Measurements from ENCODE around the gene DNAH8. TPM values are rescaled to one million over a fixed set of nuclear protein-coding genes. Genes with fewer than 3 reads are reported as not detected.

The DNAH8 gene
- polyA plus RNA-seq, 1 of the 3 experiments (the other 2 are of a cell fraction), result not detected

- TF ChIP-seq TEAD4 (IDR thresholded peaks at IDR 0.05; ENCODE audit: borderline replicate concordance, insufficient read depth) (no peak), RCOR1 (IDR thresholded peaks at IDR 0.05; ENCODE audit: low read length) (no peak), TCF12 (IDR thresholded peaks at IDR 0.05) (no peak), ELF1 (IDR thresholded peaks at IDR 0.05) (no peak), FOXJ3 (CRISPR knock-in tag; IDR thresholded peaks at IDR 0.05) (no peak), YY1 (IDR thresholded peaks at IDR 0.05; ENCODE audit: low read depth) (no peak), TAF1 (IDR thresholded peaks at IDR 0.05; ENCODE audit: borderline replicate concordance, low read depth, low read length) (no peak)
- TF ChIP-seq, protein P1, sequence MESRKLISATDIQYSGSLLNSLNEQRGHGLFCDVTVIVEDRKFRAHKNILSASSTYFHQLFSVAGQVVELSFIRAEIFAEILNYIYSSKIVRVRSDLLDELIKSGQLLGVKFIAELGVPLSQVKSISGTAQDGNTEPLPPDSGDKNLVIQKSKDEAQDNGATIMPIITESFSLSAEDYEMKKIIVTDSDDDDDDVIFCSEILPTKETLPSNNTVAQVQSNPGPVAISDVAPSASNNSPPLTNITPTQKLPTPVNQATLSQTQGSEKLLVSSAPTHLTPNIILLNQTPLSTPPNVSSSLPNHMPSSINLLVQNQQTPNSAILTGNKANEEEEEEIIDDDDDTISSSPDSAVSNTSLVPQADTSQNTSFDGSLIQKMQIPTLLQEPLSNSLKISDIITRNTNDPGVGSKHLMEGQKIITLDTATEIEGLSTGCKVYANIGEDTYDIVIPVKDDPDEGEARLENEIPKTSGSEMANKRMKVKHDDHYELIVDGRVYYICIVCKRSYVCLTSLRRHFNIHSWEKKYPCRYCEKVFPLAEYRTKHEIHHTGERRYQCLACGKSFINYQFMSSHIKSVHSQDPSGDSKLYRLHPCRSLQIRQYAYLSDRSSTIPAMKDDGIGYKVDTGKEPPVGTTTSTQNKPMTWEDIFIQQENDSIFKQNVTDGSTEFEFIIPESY (IDR thresholded peaks at IDR 0.05; ENCODE audit: borderline replicate concordance, low read depth), result no peak
- H3K4me1 ChIP-seq (ENCODE audit: control insufficient read depth in 1 of 2, insufficient read depth in 2 of 2, low read depth in 1 of 2, low read length in 1 of 2), result no peaks in the 10 kb centered on the region
- H3K4me2 ChIP-seq, result no peak overlapping the region
- no peaks in the 10 kb centered on the region for H3K9me2 ChIP-seq
- no peaks in the 10 kb centered on the region for H3K9me3 ChIP-seq
- no peak for DNase-seq
- ChIA-PET CTCF (interaction anchor here (1.0 to 1.7 kb wide), 2 partner anchors 11 to 18 kb away, joined by 4 read pairs; no protein-coding TSS in a partner anchor), POLR2A (no interaction called here)
- no peaks in the 10 kb centered on the region for H3K79me2 ChIP-seq (ENCODE audit: insufficient read depth)
- no peaks in the 10 kb centered on the region for H3K27me3 ChIP-seq (ENCODE audit: insufficient read depth)
- no peak overlapping the region for H3K9ac ChIP-seq
- H3F3A ChIP-seq (replicated peaks; ENCODE audit: insufficient read depth), result no peaks in the 10 kb centered on the region
- no peak overlapping the region for H3K4me3 ChIP-seq (ENCODE audit: low read depth in 2 of 2, low read length in 1 of 2)
- no peak overlapping the region for H3K27ac ChIP-seq (ENCODE audit: low read depth in 2 of 2, low read length in 1 of 2)
- H4K20me1 ChIP-seq (ENCODE audit: insufficient read depth), result no peaks in the 10 kb centered on the region
- no peak overlapping the region for H2AFZ ChIP-seq (ENCODE audit: low read depth)
- H3K36me3 ChIP-seq (replicated peaks in 1 of 2; ENCODE audit: control insufficient read depth in 1 of 2, insufficient read depth in 2 of 2, low read length in 1 of 2), result no peaks in the 10 kb centered on the region
- WGBS (ENCODE audit: low lambda C conversion rate), result 42% methylated on average over 2 of the region's 2 CpGs
These were observed 240.8 kb downstream of the DNAH8 start for GRCh38 chr6:38955861-38956260.

DNA sequence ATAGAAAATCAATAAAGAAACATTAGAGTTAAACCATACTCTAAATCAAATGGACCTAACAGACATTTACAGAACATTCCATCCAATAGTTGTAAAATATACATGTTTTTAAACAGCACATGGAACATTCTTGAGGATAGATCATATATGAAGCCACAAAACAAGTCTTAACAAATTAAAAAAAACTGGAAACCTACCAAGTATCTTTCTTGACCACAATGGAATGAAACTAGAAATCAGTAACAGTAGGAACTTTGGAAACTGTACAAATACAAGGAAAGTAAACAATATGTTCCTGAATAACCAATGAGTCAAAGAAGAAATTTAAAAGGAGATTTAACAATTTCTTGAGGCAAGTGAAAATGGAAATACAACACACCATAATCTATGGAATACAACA is 242.3 kb downstream of the DNAH8 start:
- no peak overlapping the region for H3K27ac ChIP-seq (ENCODE audit: low read depth in 2 of 2, low read length in 1 of 2)
- CTCF ChIA-PET, result no interaction called here
- no peaks in the 10 kb centered on the region for H3F3A ChIP-seq (replicated peaks; ENCODE audit: insufficient read depth)
- H3K9me2 ChIP-seq, result no peaks in the 10 kb centered on the region
- H2AFZ ChIP-seq (ENCODE audit: low read depth), result no peak overlapping the region
- no peak overlapping the region for H3K4me2 ChIP-seq
- H3K4me1 ChIP-seq (ENCODE audit: control insufficient read depth in 1 of 2, insufficient read depth in 2 of 2, low read depth in 1 of 2, low read length in 1 of 2), result no peaks in the 10 kb centered on the region
- no peak for TF ChIP-seq TAF1 (IDR thresholded peaks at IDR 0.05; ENCODE audit: borderline replicate concordance, low read depth, low read length)
- TF ChIP-seq, protein P2, sequence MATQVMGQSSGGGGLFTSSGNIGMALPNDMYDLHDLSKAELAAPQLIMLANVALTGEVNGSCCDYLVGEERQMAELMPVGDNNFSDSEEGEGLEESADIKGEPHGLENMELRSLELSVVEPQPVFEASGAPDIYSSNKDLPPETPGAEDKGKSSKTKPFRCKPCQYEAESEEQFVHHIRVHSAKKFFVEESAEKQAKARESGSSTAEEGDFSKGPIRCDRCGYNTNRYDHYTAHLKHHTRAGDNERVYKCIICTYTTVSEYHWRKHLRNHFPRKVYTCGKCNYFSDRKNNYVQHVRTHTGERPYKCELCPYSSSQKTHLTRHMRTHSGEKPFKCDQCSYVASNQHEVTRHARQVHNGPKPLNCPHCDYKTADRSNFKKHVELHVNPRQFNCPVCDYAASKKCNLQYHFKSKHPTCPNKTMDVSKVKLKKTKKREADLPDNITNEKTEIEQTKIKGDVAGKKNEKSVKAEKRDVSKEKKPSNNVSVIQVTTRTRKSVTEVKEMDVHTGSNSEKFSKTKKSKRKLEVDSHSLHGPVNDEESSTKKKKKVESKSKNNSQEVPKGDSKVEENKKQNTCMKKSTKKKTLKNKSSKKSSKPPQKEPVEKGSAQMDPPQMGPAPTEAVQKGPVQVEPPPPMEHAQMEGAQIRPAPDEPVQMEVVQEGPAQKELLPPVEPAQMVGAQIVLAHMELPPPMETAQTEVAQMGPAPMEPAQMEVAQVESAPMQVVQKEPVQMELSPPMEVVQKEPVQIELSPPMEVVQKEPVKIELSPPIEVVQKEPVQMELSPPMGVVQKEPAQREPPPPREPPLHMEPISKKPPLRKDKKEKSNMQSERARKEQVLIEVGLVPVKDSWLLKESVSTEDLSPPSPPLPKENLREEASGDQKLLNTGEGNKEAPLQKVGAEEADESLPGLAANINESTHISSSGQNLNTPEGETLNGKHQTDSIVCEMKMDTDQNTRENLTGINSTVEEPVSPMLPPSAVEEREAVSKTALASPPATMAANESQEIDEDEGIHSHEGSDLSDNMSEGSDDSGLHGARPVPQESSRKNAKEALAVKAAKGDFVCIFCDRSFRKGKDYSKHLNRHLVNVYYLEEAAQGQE (IDR thresholded peaks at IDR 0.05; ENCODE audit: low read depth, low read length), result no peak
- TF ChIP-seq, protein P3, sequence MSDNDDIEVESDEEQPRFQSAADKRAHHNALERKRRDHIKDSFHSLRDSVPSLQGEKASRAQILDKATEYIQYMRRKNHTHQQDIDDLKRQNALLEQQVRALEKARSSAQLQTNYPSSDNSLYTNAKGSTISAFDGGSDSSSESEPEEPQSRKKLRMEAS (IDR thresholded peaks at IDR 0.05; ENCODE audit: low read depth), result no peak
- no peak for TF ChIP-seq NFIC (IDR thresholded peaks at IDR 0.05; ENCODE audit: borderline replicate concordance)
- TF ChIP-seq RAD21 (IDR thresholded peaks at IDR 0.05; ENCODE audit: low read length), result no peak
- TF ChIP-seq ELF1 (IDR thresholded peaks at IDR 0.05), result no peak
- TF ChIP-seq USF2 (IDR thresholded peaks at IDR 0.05; ENCODE audit: borderline replicate concordance, low read depth, low read length), result no peak
- TF ChIP-seq IRF3 (IDR thresholded peaks at IDR 0.05; ENCODE audit: low read depth, low read length), result no peak
- no peak for DNase-seq
- H3K9ac ChIP-seq, result no peak overlapping the region
- H3K36me3 ChIP-seq (replicated peaks in 1 of 2; ENCODE audit: control insufficient read depth in 1 of 2, insufficient read depth in 2 of 2, low read length in 1 of 2), result no peaks in the 10 kb centered on the region
- POLR2A ChIA-PET, result no interaction called here
- no peaks in the 10 kb centered on the region for H3K9me3 ChIP-seq
- no peaks in the 10 kb centered on the region for H4K20me1 ChIP-seq (ENCODE audit: insufficient read depth)
- H3K79me2 ChIP-seq (ENCODE audit: insufficient read depth), result no peaks in the 10 kb centered on the region
- H3K4me3 ChIP-seq (ENCODE audit: low read depth in 2 of 2, low read length in 1 of 2), result no peak overlapping the region
- H3K27me3 ChIP-seq (ENCODE audit: insufficient read depth), result no peaks in the 10 kb centered on the region
